ENCODE measurements around the gene RPS6KA4.
A peak's percentile ranks its signal among the peaks of the same experiment; 100 is the strongest.

DNA sequence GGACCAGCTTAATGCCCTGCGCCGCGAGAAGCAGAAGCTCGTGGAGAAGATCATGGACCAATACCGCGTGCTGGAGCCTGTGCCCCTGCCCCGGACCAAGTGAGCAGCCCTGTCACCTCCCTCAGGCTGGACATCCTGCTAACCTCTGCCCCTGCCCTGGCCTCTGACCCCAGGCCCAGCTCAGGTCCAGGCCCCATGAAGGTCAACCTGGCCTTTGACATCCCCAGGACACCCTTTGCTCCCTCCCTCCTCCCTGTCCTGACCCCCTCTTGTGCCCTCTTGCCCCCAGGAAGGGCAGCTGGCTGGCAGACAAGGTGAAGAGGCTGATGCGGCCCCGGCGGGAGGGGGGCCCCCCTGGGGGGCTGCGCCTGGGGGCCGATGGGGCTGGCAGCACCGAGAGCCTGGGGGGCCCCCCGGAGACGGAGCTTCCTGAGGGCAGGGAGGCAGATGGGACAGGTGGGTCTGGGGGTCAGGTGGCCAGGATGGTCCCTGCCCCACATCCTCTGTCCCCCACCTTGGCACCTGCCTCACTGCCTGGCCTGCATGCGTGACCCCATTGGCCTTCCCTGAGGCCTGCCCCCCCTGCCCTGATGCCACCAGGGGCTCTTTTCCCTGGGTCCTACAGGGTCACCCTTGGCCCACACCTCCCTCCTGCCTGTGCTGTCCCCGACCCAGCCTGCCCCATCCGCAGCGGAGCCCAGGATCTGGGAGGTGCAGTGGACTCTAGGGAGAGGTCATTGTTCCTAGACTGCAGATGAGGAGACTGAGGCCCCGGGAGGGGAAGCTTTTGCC is 5.1 kb upstream of the RPS6KA4 start:
- TF ChIP-seq ZMYM3 (CRISPR knock-in tag; IDR thresholded peaks at IDR 0.05) (peak; percentile 85), GABPA (IDR thresholded peaks at IDR 0.05; ENCODE audit: low read depth, low read length) (no peak), GABPA (CRISPR knock-in tag; IDR thresholded peaks at IDR 0.05; ENCODE audit: low read depth) (no peak), ARNT (IDR thresholded peaks at IDR 0.05) (no peak), TP53 (CRISPR knock-in tag; conservative IDR thresholded peaks at IDR 0.05) (no peak), ZFP1 (CRISPR knock-in tag; IDR thresholded peaks at IDR 0.05) (no peak), IKZF4 (CRISPR knock-in tag; IDR thresholded peaks at IDR 0.05; ENCODE audit: borderline replicate concordance, low read depth, not compliant biosample characterization) (no peak), ZFP36 (IDR thresholded peaks at IDR 0.05; ENCODE audit: borderline replicate concordance, low read depth, low read length, partially characterized antibody) (no peak), POLR2A (IDR thresholded peaks at IDR 0.05; ENCODE audit: insufficient read depth in 1 of 2, low read depth in 2 of 2, low read length in 2 of 2) (no peak)
- TF ChIP-seq, protein P1, sequence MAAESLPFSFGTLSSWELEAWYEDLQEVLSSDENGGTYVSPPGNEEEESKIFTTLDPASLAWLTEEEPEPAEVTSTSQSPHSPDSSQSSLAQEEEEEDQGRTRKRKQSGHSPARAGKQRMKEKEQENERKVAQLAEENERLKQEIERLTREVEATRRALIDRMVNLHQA (CRISPR knock-in tag; IDR thresholded peaks at IDR 0.05): no peak
- TF ChIP-seq, protein P2, sequence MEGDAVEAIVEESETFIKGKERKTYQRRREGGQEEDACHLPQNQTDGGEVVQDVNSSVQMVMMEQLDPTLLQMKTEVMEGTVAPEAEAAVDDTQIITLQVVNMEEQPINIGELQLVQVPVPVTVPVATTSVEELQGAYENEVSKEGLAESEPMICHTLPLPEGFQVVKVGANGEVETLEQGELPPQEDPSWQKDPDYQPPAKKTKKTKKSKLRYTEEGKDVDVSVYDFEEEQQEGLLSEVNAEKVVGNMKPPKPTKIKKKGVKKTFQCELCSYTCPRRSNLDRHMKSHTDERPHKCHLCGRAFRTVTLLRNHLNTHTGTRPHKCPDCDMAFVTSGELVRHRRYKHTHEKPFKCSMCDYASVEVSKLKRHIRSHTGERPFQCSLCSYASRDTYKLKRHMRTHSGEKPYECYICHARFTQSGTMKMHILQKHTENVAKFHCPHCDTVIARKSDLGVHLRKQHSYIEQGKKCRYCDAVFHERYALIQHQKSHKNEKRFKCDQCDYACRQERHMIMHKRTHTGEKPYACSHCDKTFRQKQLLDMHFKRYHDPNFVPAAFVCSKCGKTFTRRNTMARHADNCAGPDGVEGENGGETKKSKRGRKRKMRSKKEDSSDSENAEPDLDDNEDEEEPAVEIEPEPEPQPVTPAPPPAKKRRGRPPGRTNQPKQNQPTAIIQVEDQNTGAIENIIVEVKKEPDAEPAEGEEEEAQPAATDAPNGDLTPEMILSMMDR (CRISPR knock-in tag; IDR thresholded peaks at IDR 0.05): no peak
- TF ChIP-seq, protein P3, sequence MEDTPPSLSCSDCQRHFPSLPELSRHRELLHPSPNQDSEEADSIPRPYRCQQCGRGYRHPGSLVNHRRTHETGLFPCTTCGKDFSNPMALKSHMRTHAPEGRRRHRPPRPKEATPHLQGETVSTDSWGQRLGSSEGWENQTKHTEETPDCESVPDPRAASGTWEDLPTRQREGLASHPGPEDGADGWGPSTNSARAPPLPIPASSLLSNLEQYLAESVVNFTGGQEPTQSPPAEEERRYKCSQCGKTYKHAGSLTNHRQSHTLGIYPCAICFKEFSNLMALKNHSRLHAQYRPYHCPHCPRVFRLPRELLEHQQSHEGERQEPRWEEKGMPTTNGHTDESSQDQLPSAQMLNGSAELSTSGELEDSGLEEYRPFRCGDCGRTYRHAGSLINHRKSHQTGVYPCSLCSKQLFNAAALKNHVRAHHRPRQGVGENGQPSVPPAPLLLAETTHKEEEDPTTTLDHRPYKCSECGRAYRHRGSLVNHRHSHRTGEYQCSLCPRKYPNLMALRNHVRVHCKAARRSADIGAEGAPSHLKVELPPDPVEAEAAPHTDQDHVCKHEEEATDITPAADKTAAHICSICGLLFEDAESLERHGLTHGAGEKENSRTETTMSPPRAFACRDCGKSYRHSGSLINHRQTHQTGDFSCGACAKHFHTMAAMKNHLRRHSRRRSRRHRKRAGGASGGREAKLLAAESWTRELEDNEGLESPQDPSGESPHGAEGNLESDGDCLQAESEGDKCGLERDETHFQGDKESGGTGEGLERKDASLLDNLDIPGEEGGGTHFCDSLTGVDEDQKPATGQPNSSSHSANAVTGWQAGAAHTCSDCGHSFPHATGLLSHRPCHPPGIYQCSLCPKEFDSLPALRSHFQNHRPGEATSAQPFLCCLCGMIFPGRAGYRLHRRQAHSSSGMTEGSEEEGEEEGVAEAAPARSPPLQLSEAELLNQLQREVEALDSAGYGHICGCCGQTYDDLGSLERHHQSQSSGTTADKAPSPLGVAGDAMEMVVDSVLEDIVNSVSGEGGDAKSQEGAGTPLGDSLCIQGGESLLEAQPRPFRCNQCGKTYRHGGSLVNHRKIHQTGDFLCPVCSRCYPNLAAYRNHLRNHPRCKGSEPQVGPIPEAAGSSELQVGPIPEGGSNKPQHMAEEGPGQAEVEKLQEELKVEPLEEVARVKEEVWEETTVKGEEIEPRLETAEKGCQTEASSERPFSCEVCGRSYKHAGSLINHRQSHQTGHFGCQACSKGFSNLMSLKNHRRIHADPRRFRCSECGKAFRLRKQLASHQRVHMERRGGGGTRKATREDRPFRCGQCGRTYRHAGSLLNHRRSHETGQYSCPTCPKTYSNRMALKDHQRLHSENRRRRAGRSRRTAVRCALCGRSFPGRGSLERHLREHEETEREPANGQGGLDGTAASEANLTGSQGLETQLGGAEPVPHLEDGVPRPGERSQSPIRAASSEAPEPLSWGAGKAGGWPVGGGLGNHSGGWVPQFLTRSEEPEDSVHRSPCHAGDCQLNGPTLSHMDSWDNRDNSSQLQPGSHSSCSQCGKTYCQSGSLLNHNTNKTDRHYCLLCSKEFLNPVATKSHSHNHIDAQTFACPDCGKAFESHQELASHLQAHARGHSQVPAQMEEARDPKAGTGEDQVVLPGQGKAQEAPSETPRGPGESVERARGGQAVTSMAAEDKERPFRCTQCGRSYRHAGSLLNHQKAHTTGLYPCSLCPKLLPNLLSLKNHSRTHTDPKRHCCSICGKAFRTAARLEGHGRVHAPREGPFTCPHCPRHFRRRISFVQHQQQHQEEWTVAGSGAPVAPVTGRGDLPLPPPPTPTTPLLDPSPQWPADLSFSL (CRISPR knock-in tag; IDR thresholded peaks at IDR 0.05): no peak
